GM13977 (cell line): ENCODE results near the gene SLC24A3.

Source experiments
- DNase-seq: peaks from one replicate; pipeline ENCODE4 v3.0.0; 2012; ENCODE audit warnings: low spot score
- in situ Hi-C: fragments of 300-500 bp; cut with MboI; formaldehyde crosslinking; loops from one replicate; pipeline ENCODE4 v1.12.0; 2022; ENCODE audit warnings: low sequenced_read_pairs, low pct_unique_long_range_greater_than_20kb, mixed read lengths, inconsistent platforms; ENCODE audit not compliant: unreplicated experiment
- TF ChIP-seq, protein P1 (sequence below): IDR thresholded peaks from 2 replicates; pipeline ENCODE4 v1.5.1; 2012; ENCODE audit warnings: mild to moderate bottlenecking, control low read depth; ENCODE audit not compliant: insufficient read depth; ENCODE audit errors: extremely low read depth, missing control alignments

The SLC24A3 gene

DNA sequence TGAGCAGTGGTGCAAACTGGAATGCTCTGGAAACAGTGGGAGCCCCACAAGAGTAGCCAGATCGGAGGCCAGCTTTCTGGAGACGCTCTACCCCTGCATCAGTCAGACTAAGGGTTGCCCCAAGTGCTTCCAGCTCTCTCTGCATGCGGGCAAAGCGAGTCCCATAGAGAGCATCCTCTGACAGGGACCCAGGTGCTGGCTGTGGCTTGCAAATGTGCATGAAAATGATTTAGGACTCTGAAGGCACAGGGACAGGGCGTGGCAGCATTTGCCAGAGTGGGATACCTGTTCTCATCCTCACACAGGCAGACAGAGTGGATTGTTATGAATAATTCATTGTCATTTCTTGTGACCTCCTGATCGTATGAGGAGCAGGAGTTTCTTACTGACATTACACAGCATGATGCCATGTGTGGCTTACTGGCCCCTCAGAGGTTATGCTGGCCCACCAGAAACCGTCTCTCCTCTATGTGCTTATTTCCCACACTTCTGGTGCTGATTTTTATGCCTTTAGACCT lies 555.9 kb downstream of the SLC24A3 start:
- DNase-seq = no peak
- TF ChIP-seq, protein P1, sequence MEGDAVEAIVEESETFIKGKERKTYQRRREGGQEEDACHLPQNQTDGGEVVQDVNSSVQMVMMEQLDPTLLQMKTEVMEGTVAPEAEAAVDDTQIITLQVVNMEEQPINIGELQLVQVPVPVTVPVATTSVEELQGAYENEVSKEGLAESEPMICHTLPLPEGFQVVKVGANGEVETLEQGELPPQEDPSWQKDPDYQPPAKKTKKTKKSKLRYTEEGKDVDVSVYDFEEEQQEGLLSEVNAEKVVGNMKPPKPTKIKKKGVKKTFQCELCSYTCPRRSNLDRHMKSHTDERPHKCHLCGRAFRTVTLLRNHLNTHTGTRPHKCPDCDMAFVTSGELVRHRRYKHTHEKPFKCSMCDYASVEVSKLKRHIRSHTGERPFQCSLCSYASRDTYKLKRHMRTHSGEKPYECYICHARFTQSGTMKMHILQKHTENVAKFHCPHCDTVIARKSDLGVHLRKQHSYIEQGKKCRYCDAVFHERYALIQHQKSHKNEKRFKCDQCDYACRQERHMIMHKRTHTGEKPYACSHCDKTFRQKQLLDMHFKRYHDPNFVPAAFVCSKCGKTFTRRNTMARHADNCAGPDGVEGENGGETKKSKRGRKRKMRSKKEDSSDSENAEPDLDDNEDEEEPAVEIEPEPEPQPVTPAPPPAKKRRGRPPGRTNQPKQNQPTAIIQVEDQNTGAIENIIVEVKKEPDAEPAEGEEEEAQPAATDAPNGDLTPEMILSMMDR = no peak
- in situ Hi-C loops = no loop called here

DNA sequence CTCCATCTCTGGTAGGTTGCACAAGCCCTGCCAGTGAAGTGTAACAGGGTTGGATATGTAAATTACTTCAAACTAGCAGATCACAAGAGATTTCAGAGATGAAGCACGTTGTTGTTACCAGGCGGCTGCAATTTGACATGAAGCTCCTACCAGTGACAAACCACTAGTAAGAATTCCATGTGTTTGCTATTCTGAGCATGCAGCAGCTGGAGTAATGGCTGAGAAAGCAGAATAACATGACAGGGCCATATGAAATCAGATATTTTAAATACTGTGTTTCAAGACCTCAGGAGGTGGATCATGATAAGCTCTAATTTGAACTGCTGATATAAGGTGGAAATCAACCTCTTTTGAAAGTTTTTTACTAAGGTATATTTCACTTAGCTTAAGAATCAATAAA lies 557.1 kb downstream of the SLC24A3 start:
- DNase-seq = no peak
- in situ Hi-C loops = no loop called here
- TF ChIP-seq, protein P1 = no peak

DNA sequence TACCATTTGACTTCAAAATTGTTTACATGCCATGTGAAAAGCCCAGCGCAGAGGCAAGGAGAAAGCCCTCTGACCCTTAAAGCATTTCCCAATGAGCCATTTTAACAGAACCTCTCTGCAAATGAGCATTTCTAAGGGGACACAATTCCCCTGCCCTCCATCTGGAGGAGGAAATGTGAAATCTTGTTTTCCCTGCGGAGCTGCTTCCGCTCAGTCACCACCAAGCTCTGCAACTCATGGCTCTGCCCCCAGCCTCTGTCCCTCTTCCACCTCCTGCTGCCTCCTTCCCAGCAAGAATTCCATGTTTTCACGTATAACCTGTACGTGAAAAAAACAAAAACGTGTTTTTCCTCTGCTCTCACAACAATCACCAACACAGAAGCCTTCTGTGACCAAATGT lies 557.9 kb downstream of the SLC24A3 start:
- DNase-seq = no peak
- TF ChIP-seq, protein P1 = no peak
- in situ Hi-C loops = no loop called here

DNA sequence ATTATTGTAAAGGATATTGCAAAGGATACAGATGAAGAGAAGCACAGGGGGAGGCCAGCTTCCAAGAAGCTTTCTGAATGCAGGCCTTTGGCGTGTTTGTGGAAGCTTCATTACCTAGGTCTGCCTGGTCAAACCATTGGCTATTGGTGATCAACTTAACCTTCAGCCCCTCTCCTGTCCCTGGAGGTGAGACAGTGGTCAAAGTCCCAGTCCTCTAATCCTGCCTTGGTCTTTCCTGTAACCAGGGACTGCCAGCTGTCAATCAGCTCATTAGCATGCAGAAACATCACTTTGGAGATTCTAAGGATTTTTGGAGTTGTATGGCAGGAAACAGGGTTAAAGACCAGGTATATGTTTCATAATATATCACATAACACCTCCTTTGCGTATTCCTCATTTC lies 558.6 kb downstream of the SLC24A3 start:
- in situ Hi-C loops = no loop called here
- DNase-seq = no peak
- TF ChIP-seq, protein P1 = no peak
